LNCaP clone FGC (cell line): ENCODE data around the gene CBFA2T2.

Experiments used
- DNase-seq: peaks from one replicate; pipeline ENCODE4 v3.0.0-alpha.2; 2011; ENCODE audit warnings: low read depth
- H3K4me3 ChIP-seq: 2 replicates; pipeline ENCODE4 v1.5.1; 2011; ENCODE audit warnings: mild to moderate bottlenecking, low read depth, low read length, control low read depth
- CTCF ChIP-seq: IDR thresholded peaks from 2 replicates; pipeline ENCODE4 v1.5.1; 2012; ENCODE audit warnings: mild to moderate bottlenecking; ENCODE audit not compliant: control insufficient read depth, insufficient read depth; ENCODE audit errors: extremely low read depth

CBFA2T2 gene

GRCh38 chr20:33561692-33562601 lies 72.1 kb downstream of the CBFA2T2 start:
- no peak for TF ChIP-seq CTCF
- peak overlapping the region; percentile 44 for H3K4me3 ChIP-seq
- DNase-seq, result peak; percentile 99

- no peak for DNase-seq
- TF ChIP-seq CTCF, result no peak
- peak overlapping the region; percentile 44 for H3K4me3 ChIP-seq
These were observed 73.9 kb downstream of the CBFA2T2 start for GRCh38 chr20:33563788-33564187.

DNA sequence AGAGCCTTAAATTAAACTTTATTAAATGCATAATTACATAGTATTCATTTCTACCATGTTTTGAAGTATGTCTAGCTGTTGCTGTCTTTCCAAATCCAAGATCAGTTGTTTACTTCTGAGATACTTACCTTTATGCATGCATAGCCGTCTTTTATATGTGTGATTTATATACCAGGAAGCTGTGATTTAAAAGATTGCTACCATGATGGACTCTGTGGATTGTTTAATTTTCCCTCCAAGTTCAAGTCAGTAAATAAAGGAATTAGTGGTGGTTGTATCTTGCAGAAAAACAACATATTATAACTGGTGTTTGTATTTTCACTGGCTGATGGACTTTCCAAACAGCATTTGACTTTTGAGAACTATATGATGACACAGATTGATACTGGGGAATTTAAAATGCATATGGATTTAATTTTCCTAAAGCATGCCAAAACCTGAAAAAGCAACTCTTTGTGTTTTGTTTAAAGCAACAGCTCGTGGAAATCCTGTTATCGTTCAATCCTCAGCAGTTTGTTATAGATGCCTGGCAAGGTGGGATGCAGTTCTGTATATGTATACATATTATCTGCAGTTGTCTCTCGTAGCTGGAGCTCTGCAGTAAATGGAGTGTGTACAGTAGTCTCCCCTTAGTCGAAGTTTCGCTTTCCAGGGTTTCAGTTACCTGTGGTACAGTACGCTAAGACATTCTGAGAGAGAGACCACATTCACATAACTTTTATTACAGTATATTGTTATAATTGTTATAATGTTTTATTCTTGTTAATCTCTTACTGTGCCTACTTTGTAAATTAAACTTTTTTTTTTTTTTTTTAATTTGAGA lies 77.1 kb downstream of the CBFA2T2 start:
- no peak overlapping the region for H3K4me3 ChIP-seq

GRCh38 chr20:33567949-33568348 lies 78.1 kb downstream of the CBFA2T2 start:
- DNase-seq, result no peak
- H3K4me3 ChIP-seq, result no peak overlapping the region
- TF ChIP-seq CTCF, result no peak

More for the DNA sequence above, 77.1 kb downstream of the CBFA2T2 start:
- TF ChIP-seq CTCF, result no peak
- peak; percentile 67 for DNase-seq

DNA sequence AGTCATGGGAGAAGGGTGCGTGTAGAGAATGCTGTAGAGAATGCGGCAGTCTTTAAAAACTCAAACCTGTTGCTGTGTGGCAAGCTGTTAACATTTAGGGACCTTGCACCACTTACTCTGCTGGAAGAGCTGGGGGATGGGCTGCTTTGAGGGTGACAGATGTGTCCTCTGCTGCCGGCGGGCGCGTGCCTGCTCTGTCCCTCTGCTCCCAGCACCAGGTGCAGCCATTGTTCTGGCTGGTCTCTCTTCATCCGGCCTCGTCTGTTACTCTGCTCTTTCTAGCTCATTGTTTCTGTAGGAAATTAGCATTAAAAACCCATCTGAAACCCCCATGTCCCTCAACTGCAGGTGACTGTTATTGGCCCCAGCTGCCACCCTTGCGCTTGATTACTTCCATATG lies 78.5 kb downstream of the CBFA2T2 start:
- no peak for TF ChIP-seq CTCF
- no peak for DNase-seq
- no peak overlapping the region for H3K4me3 ChIP-seq

DNA sequence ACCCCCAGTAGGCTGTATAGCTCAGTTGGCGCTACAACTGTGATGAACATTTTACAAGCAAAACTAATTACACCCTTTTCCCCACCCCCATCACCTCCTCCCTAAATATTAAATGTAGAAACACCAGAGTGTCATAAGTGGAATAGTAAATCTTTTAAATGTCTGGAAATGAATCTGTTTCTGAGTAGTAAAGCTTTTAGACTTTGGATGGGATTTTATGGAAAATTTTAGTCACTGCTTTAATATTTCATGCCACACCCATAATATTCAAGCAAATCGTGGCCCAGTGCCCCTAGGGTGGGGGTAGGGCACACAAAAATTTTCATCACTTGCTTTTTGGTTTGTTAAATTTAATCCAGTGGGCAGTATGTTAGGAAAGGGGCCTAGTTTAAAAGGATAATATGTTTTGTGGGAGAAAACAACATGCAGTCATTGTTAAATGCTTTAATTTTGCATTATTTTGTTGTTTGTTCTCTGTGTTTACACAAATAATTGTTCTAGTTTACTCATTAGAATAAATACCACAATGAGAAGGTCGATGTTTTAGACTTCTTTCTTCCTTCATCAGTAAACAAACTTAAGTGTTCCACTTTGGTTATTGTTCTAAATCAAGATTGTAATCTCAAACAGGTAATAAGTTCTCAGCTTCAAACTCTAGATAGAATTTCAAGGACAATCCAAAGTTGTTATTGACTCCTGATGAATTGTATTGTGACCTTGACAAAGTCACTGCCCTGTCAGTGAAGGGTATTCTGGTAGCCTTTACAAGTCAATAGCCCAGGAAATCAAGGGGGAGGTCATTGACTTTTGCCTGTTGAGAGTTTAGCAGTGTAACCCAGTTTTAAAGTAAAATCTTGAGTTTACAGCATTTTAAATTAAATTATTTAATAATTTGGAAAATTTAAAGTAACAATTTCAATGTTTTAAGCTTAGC lies 79.2 kb downstream of the CBFA2T2 start:
- no peak overlapping the region for H3K4me3 ChIP-seq
- DNase-seq, result no peak
- no peak for TF ChIP-seq CTCF
